AG09309 (cell line): ENCODE results near the gene MAPK6.
"Not testable (repeated sequence)": the region's sequence is repeated elsewhere in the genome, so short reads cannot be mapped to it uniquely, and the experiment has no call there.

Experiments
- DNase-seq: peaks from one replicate; pipeline ENCODE4 v3.0.0-alpha.2; 2010; ENCODE audit warnings: low read depth
- H3K4me3 ChIP-seq: 2 replicates; pipeline ENCODE4 v1.5.1; 2011; ENCODE audit warnings: mild to moderate bottlenecking, low read depth, low read length, moderate library complexity; ENCODE audit not compliant: control insufficient read depth
- TF ChIP-seq, protein P1 (sequence below): IDR thresholded peaks from 2 replicates; pipeline ENCODE4 v1.5.1; 2011; ENCODE audit warnings: mild to moderate bottlenecking, low read depth, low read length, inconsistent platforms; ENCODE audit not compliant: insufficient read depth, control insufficient read depth; ENCODE audit errors: missing control alignments

The MAPK6 gene

DNA sequence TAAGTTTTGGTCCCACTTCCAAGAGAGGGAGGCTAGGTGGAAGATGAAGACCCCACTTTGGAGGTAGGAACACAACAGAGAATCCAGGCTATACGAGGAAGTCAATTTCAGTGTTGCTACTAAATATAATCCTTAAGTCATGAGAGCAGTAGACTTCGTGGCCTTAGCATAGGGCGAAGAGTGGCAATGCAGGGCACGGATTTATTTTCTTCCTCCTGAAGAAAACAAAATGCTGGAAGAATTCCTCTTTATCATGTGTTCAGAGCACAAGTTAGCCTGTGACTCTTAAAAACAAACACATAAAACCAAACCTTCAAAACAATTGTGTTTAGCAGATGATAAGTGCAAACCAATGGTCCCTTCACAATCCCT, 74.1 kb downstream of the MAPK6 start:
- TF ChIP-seq, protein P1, sequence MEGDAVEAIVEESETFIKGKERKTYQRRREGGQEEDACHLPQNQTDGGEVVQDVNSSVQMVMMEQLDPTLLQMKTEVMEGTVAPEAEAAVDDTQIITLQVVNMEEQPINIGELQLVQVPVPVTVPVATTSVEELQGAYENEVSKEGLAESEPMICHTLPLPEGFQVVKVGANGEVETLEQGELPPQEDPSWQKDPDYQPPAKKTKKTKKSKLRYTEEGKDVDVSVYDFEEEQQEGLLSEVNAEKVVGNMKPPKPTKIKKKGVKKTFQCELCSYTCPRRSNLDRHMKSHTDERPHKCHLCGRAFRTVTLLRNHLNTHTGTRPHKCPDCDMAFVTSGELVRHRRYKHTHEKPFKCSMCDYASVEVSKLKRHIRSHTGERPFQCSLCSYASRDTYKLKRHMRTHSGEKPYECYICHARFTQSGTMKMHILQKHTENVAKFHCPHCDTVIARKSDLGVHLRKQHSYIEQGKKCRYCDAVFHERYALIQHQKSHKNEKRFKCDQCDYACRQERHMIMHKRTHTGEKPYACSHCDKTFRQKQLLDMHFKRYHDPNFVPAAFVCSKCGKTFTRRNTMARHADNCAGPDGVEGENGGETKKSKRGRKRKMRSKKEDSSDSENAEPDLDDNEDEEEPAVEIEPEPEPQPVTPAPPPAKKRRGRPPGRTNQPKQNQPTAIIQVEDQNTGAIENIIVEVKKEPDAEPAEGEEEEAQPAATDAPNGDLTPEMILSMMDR, result no peak
- H3K4me3 ChIP-seq, result no peak overlapping the region
- no peak for DNase-seq

GRCh38 chr15:52093539-52094510, 74.8 kb downstream of the MAPK6 start:
- peak; percentile 82 for DNase-seq
- no peak overlapping the region for H3K4me3 ChIP-seq
- TF ChIP-seq, protein P1, result no peak

GRCh38 chr15:52094811-52095584, 76.0 kb downstream of the MAPK6 start:
- H3K4me3 ChIP-seq, result no peak overlapping the region
- no peak for DNase-seq
- TF ChIP-seq, protein P1, result no peak

GRCh38 chr15:52095597-52096262, 76.7 kb downstream of the MAPK6 start:
- peak; percentile 97 for DNase-seq
- no peak overlapping the region for H3K4me3 ChIP-seq

DNA sequence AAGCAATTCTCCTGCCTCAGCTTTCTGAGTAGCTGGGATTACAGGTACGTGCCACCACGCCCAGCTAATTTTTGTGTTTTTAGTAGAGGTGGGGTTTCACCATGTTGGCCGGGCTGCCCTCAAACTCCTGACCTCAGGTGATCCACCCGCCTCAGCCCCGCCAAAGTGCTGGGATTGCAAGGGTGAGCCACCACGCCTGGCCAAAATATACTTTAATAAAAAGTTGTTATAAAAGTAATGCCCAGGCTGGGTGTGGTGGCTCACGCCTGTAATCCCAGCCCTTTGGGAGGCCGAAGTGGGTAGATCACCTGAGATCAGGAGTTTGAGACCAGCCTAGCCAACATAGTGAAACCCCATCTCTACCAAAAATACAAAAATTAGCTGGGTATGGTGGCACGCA, 77.5 kb downstream of the MAPK6 start:
- H3K4me3 ChIP-seq, DNase-seq: not testable (repeated sequence)

More at GRCh38 chr15:52095597-52096262, 76.7 kb downstream of the MAPK6 start:
- TF ChIP-seq, protein P1, result no peak

DNA sequence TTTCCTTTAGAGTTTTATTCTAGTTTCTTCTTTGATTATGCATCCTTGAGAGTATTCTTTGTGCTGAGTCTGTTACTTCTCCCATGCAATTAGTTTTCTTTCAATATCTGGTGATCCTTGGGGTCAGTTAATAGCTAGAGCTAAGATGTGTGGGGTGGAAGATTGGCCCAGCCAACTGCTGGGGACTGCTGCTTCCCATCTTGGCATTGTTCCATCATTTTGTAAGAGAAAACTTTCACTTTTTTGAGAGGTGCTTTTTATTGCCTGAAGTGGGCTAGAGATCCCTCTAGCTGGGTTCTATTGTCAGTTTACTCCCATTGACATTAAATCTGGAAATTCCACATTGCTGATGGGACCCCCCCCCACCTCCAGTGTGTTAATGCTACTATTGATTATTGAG, 78.2 kb downstream of the MAPK6 start:
- no peak overlapping the region for H3K4me3 ChIP-seq
- TF ChIP-seq, protein P1, result no peak
- no peak for DNase-seq
